ENCODE data around the gene DCAF8L2.
A peak's percentile ranks its signal among the peaks of the same experiment; 100 is the strongest.
"Not testable (repeated sequence)": the region's sequence is repeated elsewhere in the genome, so short reads cannot be mapped to it uniquely, and the experiment has no call there.

Gene DCAF8L2

GRCh38 chrX:27671234-27671633 is 81.1 kb downstream of the DCAF8L2 start:
- DNase-seq (ENCODE audit: insufficient read length, low spot score): no peak
- no peak for FAIRE-seq
- TF ChIP-seq CTCF (IDR thresholded peaks at IDR 0.05; ENCODE audit: insufficient read depth, missing control alignments): no peak

DNA sequence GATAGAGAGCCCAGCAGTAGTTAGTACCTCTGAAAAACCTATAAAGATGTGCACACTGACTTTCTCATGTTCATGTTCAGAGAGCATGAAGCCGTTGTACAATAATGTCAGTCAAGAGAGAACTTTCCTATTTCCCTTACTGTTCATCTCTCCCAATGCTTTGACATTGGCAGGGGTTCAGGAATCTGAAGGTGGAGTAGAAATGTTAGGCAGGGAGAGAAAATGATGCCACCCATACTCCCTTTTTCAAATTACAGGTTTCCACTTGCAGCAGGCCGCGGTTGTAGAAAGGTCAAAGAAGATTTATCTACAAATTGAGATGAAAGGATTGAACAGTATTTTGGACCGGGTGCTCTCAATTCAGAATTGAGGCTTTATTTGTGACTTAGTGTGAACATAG is 84.3 kb downstream of the DCAF8L2 start:
- FAIRE-seq: no peak
- TF ChIP-seq CTCF (IDR thresholded peaks at IDR 0.05; ENCODE audit: insufficient read depth, missing control alignments): no peak

GRCh38 chrX:27675493-27675892 is 85.3 kb downstream of the DCAF8L2 start:
- TF ChIP-seq CTCF (IDR thresholded peaks at IDR 0.05; ENCODE audit: insufficient read depth, missing control alignments): no peak
- FAIRE-seq: no peak
- DNase-seq (ENCODE audit: insufficient read length, low spot score): no peak

More for the DNA sequence above, 84.3 kb downstream of the DCAF8L2 start:
- no peak for DNase-seq (ENCODE audit: insufficient read length, low spot score)

- DNase-seq (ENCODE audit: insufficient read length, low spot score): no peak
- no peak for TF ChIP-seq CTCF (IDR thresholded peaks at IDR 0.05; ENCODE audit: insufficient read depth, missing control alignments)
- FAIRE-seq: no peak
Observed at GRCh38 chrX:27679281-27679680, 89.1 kb downstream of the DCAF8L2 start.

GRCh38 chrX:27680726-27681125 is 90.6 kb downstream of the DCAF8L2 start:
- no peak for TF ChIP-seq CTCF (IDR thresholded peaks at IDR 0.05; ENCODE audit: insufficient read depth, missing control alignments)
- DNase-seq (ENCODE audit: insufficient read length, low spot score): no peak

DNA sequence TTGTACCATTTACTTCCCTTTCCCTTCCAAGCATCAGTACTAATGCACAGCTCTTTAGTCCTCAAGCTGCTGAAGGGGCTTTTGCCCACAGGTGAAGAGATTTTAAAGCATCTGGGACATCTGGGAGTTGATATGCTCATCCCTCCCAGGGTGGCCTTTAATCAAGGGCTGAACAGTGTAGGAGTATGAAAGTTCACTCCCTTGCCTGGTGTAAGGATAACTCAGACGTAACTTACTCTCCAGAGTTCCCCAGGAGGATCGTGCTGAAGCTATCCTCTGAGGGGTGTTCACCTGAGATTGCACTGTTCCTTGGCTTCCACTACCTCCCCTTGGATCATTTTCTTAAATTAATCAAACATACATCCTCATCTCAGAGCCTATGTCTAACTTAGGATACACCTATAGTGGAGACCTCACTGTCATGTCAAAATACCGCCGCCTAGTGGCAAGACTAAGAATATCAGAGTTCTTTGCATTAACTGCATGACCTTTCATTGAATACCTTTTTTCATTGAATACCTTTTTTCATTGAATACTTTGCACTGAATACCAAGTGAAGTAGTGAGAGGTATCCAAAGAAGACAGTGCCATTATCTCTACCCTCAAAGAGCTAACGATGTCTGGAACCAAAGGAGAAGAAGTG is 93.5 kb downstream of the DCAF8L2 start:
- peak; percentile 88 for FAIRE-seq
- TF ChIP-seq CTCF (IDR thresholded peaks at IDR 0.05; ENCODE audit: insufficient read depth, missing control alignments): peak; percentile 26
- DNase-seq (ENCODE audit: insufficient read length, low spot score): not testable (repeated sequence)

More at GRCh38 chrX:27680726-27681125, 90.6 kb downstream of the DCAF8L2 start:
- no peak for FAIRE-seq

DNA sequence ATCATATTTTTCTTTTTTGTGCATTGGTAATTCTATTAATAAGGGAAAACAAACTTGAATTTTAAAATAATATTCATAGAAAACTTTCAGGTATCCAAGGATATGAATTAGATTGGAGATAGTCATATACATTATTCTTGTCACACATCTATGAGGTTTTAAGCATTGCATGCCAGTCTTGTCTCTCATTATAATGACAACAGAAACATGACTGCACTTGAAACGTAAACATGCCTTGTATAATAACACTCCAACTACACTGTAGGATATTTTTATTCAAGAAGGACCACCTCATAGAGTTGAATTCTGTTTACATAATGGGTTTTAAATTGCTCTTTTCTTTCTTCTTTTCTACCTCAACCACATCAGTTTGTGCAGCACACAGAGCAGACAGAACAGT is 104.5 kb downstream of the DCAF8L2 start:
- TF ChIP-seq CTCF (IDR thresholded peaks at IDR 0.05; ENCODE audit: insufficient read depth, missing control alignments): no peak
- DNase-seq (ENCODE audit: insufficient read length, low spot score) (no peak), FAIRE-seq (no peak)
